ENCODE measurements around the gene AMHR2.

AMHR2 gene

DNA sequence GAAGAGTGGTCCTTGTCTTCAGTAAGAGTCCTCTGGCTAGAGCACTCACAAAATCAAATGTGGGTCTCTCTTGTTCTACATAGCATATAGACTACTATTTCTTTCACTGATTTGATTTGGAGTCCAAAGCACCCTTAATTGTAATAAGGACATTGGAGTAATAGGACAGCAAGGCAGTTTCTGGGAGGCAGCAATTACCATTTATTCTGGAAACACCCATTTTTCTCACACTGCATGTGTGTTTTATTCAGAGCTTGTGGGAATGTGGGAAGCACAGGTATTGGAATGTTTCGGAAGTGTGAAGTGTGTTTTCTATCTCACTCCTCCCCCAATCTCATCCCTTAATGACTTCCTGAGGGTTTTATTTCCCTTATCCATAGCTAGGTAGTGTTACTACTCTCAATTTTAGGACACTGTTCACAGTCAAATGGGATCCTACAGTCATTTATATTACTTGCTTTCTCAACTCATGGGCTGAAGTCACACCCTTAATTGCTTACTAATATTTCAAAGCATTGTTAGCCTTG lies 48.5 kb downstream of the AMHR2 start:
- Histone ChIP-seq H2BK5ac (ENCODE audit: low read length) (no peak overlapping the region), H3K4me3 (ENCODE audit: low read length) (no peak overlapping the region), H3K4ac (ENCODE audit: low read depth, low read length) (no peak overlapping the region), H3K36me3 (ENCODE audit: control insufficient read depth, insufficient read depth, low read length) (peaks cover 36% of the 10 kb centered on the region), H2AK5ac (ENCODE audit: low read length) (no peak overlapping the region), H3K27ac (ENCODE audit: low read depth, low read length) (no peak overlapping the region), H4K8ac (ENCODE audit: low read depth, low read length) (no peak overlapping the region), H2BK120ac (ENCODE audit: low read depth, low read length) (no peak overlapping the region), H3K9ac (ENCODE audit: low read length) (no peak overlapping the region), H3K4me1 (ENCODE audit: control insufficient read depth, low read depth, low read length) (no peaks in the 10 kb centered on the region), H3K27me3 (ENCODE audit: insufficient read depth, low read length, poor library complexity) (no peaks in the 10 kb centered on the region), H3K79me1 (ENCODE audit: low read length) (peaks cover 22% of the 10 kb centered on the region), H3K79me2 (ENCODE audit: control insufficient read depth, insufficient read depth, low read length) (peaks cover 18% of the 10 kb centered on the region), H3K23ac (ENCODE audit: low read length) (no peak overlapping the region), H3K18ac (ENCODE audit: low read length) (no peak overlapping the region), H2BK15ac (replicated peaks; ENCODE audit: low read depth) (no peak overlapping the region), H4K5ac (ENCODE audit: low read length) (no peak overlapping the region), H3K4me2 (ENCODE audit: low read length) (no peak overlapping the region), H3K56ac (ENCODE audit: low read length) (no peak overlapping the region)
- WGBS (ENCODE audit: extremely low coverage, insufficient coverage, low lambda C conversion rate) = no CpG with 5 or more reads among the region's 1 CpG
- no peak for DNase-seq

DNA sequence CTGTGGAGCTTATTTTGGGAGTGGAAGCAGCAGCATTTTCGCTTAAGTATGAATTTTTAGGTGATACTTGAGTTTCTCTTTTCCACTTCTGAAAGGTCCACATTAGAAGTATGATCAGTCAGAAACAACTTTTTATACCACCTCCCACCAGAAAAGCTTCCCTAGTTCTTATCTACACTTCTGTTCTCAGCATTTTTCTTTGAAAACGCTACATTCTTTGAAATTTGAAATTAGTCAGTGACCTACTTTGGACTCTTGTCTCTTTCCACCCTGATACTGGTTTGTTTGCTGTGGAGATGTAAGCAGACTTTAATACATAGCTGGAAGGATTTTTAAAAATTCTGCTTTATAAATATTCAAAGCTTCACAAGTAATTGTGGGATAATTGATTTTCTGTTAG lies 50.4 kb downstream of the AMHR2 start:
- no peak overlapping the region for H3K56ac ChIP-seq (ENCODE audit: low read length)
- H3K36me3 ChIP-seq (ENCODE audit: control insufficient read depth, insufficient read depth, low read length) = peaks cover 27% of the 10 kb centered on the region
- no peak overlapping the region for H4K8ac ChIP-seq (ENCODE audit: low read depth, low read length)
- no peak overlapping the region for H3K18ac ChIP-seq (ENCODE audit: low read length)
- H2BK120ac ChIP-seq (ENCODE audit: low read depth, low read length) = no peak overlapping the region
- no peak overlapping the region for H2BK5ac ChIP-seq (ENCODE audit: low read length)
- no peak overlapping the region for H3K4me2 ChIP-seq (ENCODE audit: low read length)
- H4K5ac ChIP-seq (ENCODE audit: low read length) = no peak overlapping the region
- H3K9ac ChIP-seq (ENCODE audit: low read length) = no peak overlapping the region
- no peak overlapping the region for H3K27ac ChIP-seq (ENCODE audit: low read depth, low read length)
- H2AK5ac ChIP-seq (ENCODE audit: low read length) = no peak overlapping the region
- DNase-seq = no peak
- peaks cover 18% of the 10 kb centered on the region for H3K79me1 ChIP-seq (ENCODE audit: low read length)
- WGBS (ENCODE audit: extremely low coverage, insufficient coverage, low lambda C conversion rate) = no CpG with 5 or more reads among the region's 2 CpGs
- no peak overlapping the region for H3K4me3 ChIP-seq (ENCODE audit: low read length)
- H3K4me1 ChIP-seq (ENCODE audit: control insufficient read depth, low read depth, low read length) = no peaks in the 10 kb centered on the region
- H2BK15ac ChIP-seq (replicated peaks; ENCODE audit: low read depth) = no peak overlapping the region
- peaks cover 14% of the 10 kb centered on the region for H3K79me2 ChIP-seq (ENCODE audit: control insufficient read depth, insufficient read depth, low read length)
- H3K27me3 ChIP-seq (ENCODE audit: insufficient read depth, low read length, poor library complexity) = no peaks in the 10 kb centered on the region
- no peak overlapping the region for H3K4ac ChIP-seq (ENCODE audit: low read depth, low read length)
- H3K23ac ChIP-seq (ENCODE audit: low read length) = no peak overlapping the region

DNA sequence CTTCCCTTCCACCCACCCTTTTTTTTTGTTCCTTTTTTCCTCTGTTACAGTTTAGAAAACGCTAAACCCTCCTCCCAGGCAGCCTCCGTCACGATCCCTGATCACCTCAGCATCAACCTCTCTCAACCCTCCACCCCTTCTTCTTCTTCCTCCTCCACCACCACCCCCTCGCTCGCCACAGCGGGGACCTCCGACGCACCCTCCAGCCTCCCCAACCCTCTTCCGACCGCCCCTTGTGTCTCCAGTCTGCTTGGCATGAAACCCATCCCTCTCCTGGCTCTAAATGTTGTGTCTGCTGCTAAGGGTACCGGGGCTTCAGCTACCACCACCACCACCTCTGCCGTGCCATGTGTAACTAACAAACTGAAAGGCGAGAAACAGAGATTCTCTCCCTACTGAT lies 51.2 kb downstream of the AMHR2 start:
- H3K56ac ChIP-seq (ENCODE audit: low read length) = no peak overlapping the region
- WGBS (ENCODE audit: extremely low coverage, insufficient coverage, low lambda C conversion rate) = no CpG with 5 or more reads among the region's 13 CpGs
- H3K4me1 ChIP-seq (ENCODE audit: control insufficient read depth, low read depth, low read length) = no peaks in the 10 kb centered on the region
- H3K36me3 ChIP-seq (ENCODE audit: control insufficient read depth, insufficient read depth, low read length) = peaks cover 30% of the 10 kb centered on the region
- H2BK120ac ChIP-seq (ENCODE audit: low read depth, low read length) = no peak overlapping the region
- H3K4ac ChIP-seq (ENCODE audit: low read depth, low read length) = no peak overlapping the region
- H2BK5ac ChIP-seq (ENCODE audit: low read length) = no peak overlapping the region
- H3K79me2 ChIP-seq (ENCODE audit: control insufficient read depth, insufficient read depth, low read length) = peaks cover 14% of the 10 kb centered on the region
- no peak overlapping the region for H3K4me2 ChIP-seq (ENCODE audit: low read length)
- H3K27ac ChIP-seq (ENCODE audit: low read depth, low read length) = no peak overlapping the region
- H3K23ac ChIP-seq (ENCODE audit: low read length) = no peak overlapping the region
- H2BK15ac ChIP-seq (replicated peaks; ENCODE audit: low read depth) = no peak overlapping the region
- H3K9ac ChIP-seq (ENCODE audit: low read length) = no peak overlapping the region
- no peak overlapping the region for H4K8ac ChIP-seq (ENCODE audit: low read depth, low read length)
- DNase-seq = no peak
- no peak overlapping the region for H3K18ac ChIP-seq (ENCODE audit: low read length)
- H3K79me1 ChIP-seq (ENCODE audit: low read length) = peaks cover 19% of the 10 kb centered on the region
- no peak overlapping the region for H3K4me3 ChIP-seq (ENCODE audit: low read length)
- no peaks in the 10 kb centered on the region for H3K27me3 ChIP-seq (ENCODE audit: insufficient read depth, low read length, poor library complexity)
- no peak overlapping the region for H2AK5ac ChIP-seq (ENCODE audit: low read length)
- no peak overlapping the region for H4K5ac ChIP-seq (ENCODE audit: low read length)

DNA sequence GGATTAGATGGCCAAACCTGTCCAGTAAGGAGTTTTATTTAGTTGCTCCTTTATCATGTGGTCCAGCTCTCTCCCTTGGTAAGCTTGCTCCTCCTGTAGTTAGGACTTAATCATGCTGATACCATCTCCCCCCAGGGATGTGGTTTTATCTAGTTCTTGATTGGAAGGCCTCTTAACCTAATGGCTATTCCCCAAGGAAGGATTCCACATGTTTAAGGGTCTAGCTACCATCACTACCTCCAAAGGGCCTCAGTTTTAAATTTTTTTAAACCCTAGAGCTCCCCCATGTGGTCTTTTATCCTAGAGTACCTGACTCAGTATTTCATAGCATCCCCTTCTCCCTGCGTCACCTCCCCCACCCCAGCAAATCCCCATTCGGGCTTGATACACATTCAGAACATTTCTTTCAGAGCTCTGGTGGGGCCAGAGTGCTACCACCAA lies 53.1 kb downstream of the AMHR2 start:
- H3K27me3 ChIP-seq (ENCODE audit: insufficient read depth, low read length, poor library complexity) = no peaks in the 10 kb centered on the region
- H3K4me3 ChIP-seq (ENCODE audit: low read length) = no peak overlapping the region
- H3K4ac ChIP-seq (ENCODE audit: low read depth, low read length) = no peak overlapping the region
- no peak overlapping the region for H2BK5ac ChIP-seq (ENCODE audit: low read length)
- no peak overlapping the region for H2BK120ac ChIP-seq (ENCODE audit: low read depth, low read length)
- H4K8ac ChIP-seq (ENCODE audit: low read depth, low read length) = no peak overlapping the region
- no peak overlapping the region for H4K5ac ChIP-seq (ENCODE audit: low read length)
- no peak overlapping the region for H3K9ac ChIP-seq (ENCODE audit: low read length)
- no peak overlapping the region for H3K27ac ChIP-seq (ENCODE audit: low read depth, low read length)
- H2AK5ac ChIP-seq (ENCODE audit: low read length) = no peak overlapping the region
- DNase-seq = peak; percentile 85
- H3K36me3 ChIP-seq (ENCODE audit: control insufficient read depth, insufficient read depth, low read length) = peaks cover 28% of the 10 kb centered on the region
- no peak overlapping the region for H3K23ac ChIP-seq (ENCODE audit: low read length)
- peaks cover 17% of the 10 kb centered on the region for H3K79me1 ChIP-seq (ENCODE audit: low read length)
- H2BK15ac ChIP-seq (replicated peaks; ENCODE audit: low read depth) = no peak overlapping the region
- WGBS (ENCODE audit: extremely low coverage, insufficient coverage, low lambda C conversion rate) = no CpG with 5 or more reads among the region's 2 CpGs
- H3K56ac ChIP-seq (ENCODE audit: low read length) = no peak overlapping the region
- no peaks in the 10 kb centered on the region for H3K4me1 ChIP-seq (ENCODE audit: control insufficient read depth, low read depth, low read length)
- H3K18ac ChIP-seq (ENCODE audit: low read length) = no peak overlapping the region
- no peak overlapping the region for H3K4me2 ChIP-seq (ENCODE audit: low read length)
- H3K79me2 ChIP-seq (ENCODE audit: control insufficient read depth, insufficient read depth, low read length) = peaks cover 9% of the 10 kb centered on the region

DNA sequence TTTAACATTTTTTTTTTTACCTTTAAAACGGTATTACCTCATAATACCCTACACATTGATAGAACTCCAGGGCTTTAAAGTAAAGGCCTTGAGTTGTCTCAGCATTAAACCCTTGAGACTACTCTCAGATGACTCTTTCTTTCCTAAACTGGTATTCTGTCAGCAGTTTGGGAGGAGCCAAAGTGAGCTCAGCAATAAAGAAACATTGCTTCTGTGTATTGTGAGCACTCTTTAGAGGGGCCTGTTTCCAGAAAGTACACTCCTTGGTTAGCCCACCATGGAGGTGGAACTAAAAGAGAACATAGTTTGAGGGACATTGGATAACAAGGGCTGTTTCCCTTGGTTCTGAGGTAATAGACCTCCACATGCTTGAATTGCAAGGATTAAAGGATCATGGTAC lies 55.2 kb downstream of the AMHR2 start:
- H3K4me2 ChIP-seq (ENCODE audit: low read length) = no peak overlapping the region
- peaks cover 3% of the 10 kb centered on the region for H3K79me2 ChIP-seq (ENCODE audit: control insufficient read depth, insufficient read depth, low read length)
- peaks cover 23% of the 10 kb centered on the region for H3K36me3 ChIP-seq (ENCODE audit: control insufficient read depth, insufficient read depth, low read length)
- H4K5ac ChIP-seq (ENCODE audit: low read length) = no peak overlapping the region
- no peak overlapping the region for H2BK5ac ChIP-seq (ENCODE audit: low read length)
- no peak overlapping the region for H3K23ac ChIP-seq (ENCODE audit: low read length)
- 100% methylated on average over 1 of the region's 1 CpG for WGBS (ENCODE audit: extremely low coverage, insufficient coverage, low lambda C conversion rate)
- H3K27ac ChIP-seq (ENCODE audit: low read depth, low read length) = no peak overlapping the region
- H3K4ac ChIP-seq (ENCODE audit: low read depth, low read length) = no peak overlapping the region
- H3K9ac ChIP-seq (ENCODE audit: low read length) = no peak overlapping the region
- no peak overlapping the region for H3K4me3 ChIP-seq (ENCODE audit: low read length)
- H2BK120ac ChIP-seq (ENCODE audit: low read depth, low read length) = no peak overlapping the region
- H3K79me1 ChIP-seq (ENCODE audit: low read length) = peaks cover 13% of the 10 kb centered on the region
- H2AK5ac ChIP-seq (ENCODE audit: low read length) = no peak overlapping the region
- H4K8ac ChIP-seq (ENCODE audit: low read depth, low read length) = no peak overlapping the region
- no peaks in the 10 kb centered on the region for H3K27me3 ChIP-seq (ENCODE audit: insufficient read depth, low read length, poor library complexity)
- no peak overlapping the region for H3K18ac ChIP-seq (ENCODE audit: low read length)
- no peak overlapping the region for H3K56ac ChIP-seq (ENCODE audit: low read length)
- no peaks in the 10 kb centered on the region for H3K4me1 ChIP-seq (ENCODE audit: control insufficient read depth, low read depth, low read length)
- no peak overlapping the region for H2BK15ac ChIP-seq (replicated peaks; ENCODE audit: low read depth)
- DNase-seq = no peak

DNA sequence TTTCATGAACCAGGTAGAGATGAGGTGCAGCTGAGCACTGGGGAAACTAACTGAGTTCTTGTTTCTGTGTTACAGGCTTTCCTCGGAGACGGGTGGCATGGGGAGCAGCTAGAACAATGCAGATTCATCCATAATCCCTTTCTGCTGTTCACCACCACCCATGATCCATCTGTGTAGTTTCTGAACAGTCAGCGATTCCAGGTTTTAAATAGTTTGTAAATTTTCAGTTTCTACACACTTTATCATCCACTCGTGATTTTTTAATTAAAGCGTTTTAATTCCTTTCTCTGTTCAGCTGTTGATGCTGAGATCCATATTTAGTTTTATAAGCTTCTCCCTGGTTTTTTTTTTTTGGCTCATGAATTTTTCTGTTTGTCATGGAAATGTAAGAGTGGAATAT lies 55.7 kb downstream of the AMHR2 start:
- no CpG with 5 or more reads among the region's 5 CpGs for WGBS (ENCODE audit: extremely low coverage, insufficient coverage, low lambda C conversion rate)
- Histone ChIP-seq H2AK5ac (ENCODE audit: low read length) (no peak overlapping the region), H3K79me1 (ENCODE audit: low read length) (peaks cover 13% of the 10 kb centered on the region), H3K4me2 (ENCODE audit: low read length) (no peak overlapping the region), H3K79me2 (ENCODE audit: control insufficient read depth, insufficient read depth, low read length) (no peaks in the 10 kb centered on the region), H3K56ac (ENCODE audit: low read length) (no peak overlapping the region), H3K23ac (ENCODE audit: low read length) (no peak overlapping the region), H3K4ac (ENCODE audit: low read depth, low read length) (no peak overlapping the region), H3K9ac (ENCODE audit: low read length) (no peak overlapping the region), H2BK5ac (ENCODE audit: low read length) (no peak overlapping the region), H3K27me3 (ENCODE audit: insufficient read depth, low read length, poor library complexity) (no peaks in the 10 kb centered on the region), H3K18ac (ENCODE audit: low read length) (no peak overlapping the region), H3K36me3 (ENCODE audit: control insufficient read depth, insufficient read depth, low read length) (peaks cover 22% of the 10 kb centered on the region), H3K27ac (ENCODE audit: low read depth, low read length) (no peak overlapping the region), H3K4me1 (ENCODE audit: control insufficient read depth, low read depth, low read length) (no peaks in the 10 kb centered on the region), H4K5ac (ENCODE audit: low read length) (no peak overlapping the region), H2BK15ac (replicated peaks; ENCODE audit: low read depth) (no peak overlapping the region), H3K4me3 (ENCODE audit: low read length) (no peak overlapping the region), H4K8ac (ENCODE audit: low read depth, low read length) (no peak overlapping the region), H2BK120ac (ENCODE audit: low read depth, low read length) (no peak overlapping the region)
- DNase-seq = no peak

Measured in mesendoderm (in vitro differentiated cells).